Motor neuron (in vitro differentiated cells): ENCODE measurements around the gene RNF220. TPM values are rescaled to one million over a fixed set of nuclear protein-coding genes. Genes with fewer than 3 reads are reported as not detected.
A peak's percentile ranks its signal among the peaks of the same experiment; 100 is the strongest.
"Not testable (repeated sequence)": the region's sequence is repeated elsewhere in the genome, so short reads cannot be mapped to it uniquely, and the experiment has no call there.

ENCODE experiments used
- ATAC-seq, 8 experiments: fragments of 200-7000 bp; cut with Tn5 transposase; replicated peaks in 6 of 8; 2 replicates each; pipeline ENCODE4 v1.8.0; 2021; ENCODE audit warnings: mild to moderate bottlenecking in 8 of 8, moderate library complexity in 8 of 8
- H3K27ac ChIP-seq, 2 donors: fragments of 250-450 bp; sonication (Bioruptor Pico); 2 replicates each; pipeline ENCODE4 v1.9.0; 2021; ENCODE audit warnings: antibody characterized with exemption in 2 of 2, mild to moderate bottlenecking in 2 of 2, moderate library complexity in 1 of 2
- H3K4me1 ChIP-seq, 2 donors: fragments of 250-450 bp; sonication (Bioruptor Pico); replicated peaks in 1 of 2; 2 replicates each; pipeline ENCODE4 v1.6.1; 2021; ENCODE audit warnings: antibody characterized with exemption in 2 of 2, mild to moderate bottlenecking in 2 of 2, moderate library complexity in 1 of 2
- H3K4me3 ChIP-seq, 5 donors: fragments of 250-450 bp; sonication (Bioruptor Pico); 2 replicates each; pipeline ENCODE4 v1.9.0; 2021; ENCODE audit warnings: antibody characterized with exemption in 5 of 5, mild to moderate bottlenecking in 5 of 5, moderate library complexity in 4 of 5
- WGBS, 10 experiments: fragments of 450-650 bp; shearing (Covaris generic); methylation state at CpG; one replicate each; pipeline ENCODE4 v1.0.0; 2022; 5-methylcytosine and 5-hydroxymethylcytosine counted together
- in situ Hi-C, 9 experiments: fragments of 400-800 bp; cut with MboI; loops; one replicate each; pipeline ENCODE4 v1.15.0; 2021; ENCODE audit warnings: low sequenced_read_pairs in 9 of 9, low pct_unique_long_range_greater_than_20kb in 2 of 9; ENCODE audit not compliant: unreplicated experiment in 9 of 9
- total RNA-seq, 8 experiments: library from RNA; unstranded; fragments of 300-600 nt; gene quantifications; 2 replicates each; pipeline versions ENCODE4 v1.2.3 to v1.2.4, GENCODE V29; 2022

RNF220 gene
- total RNA-seq, 8 experiments from 2014 or later, result 47.3 to 134 (median 92.0) TPM

GRCh38 chr1:44489481-44489880 lies 84.4 kb downstream of the RNF220 start:
- Histone ChIP-seq H3K27ac (no peak overlapping the region), H3K4me1 (peaks cover 22% of the 10 kb centered on the region in 2 donors), H3K4me3 (no peak overlapping the region)
- no peak for ATAC-seq
- in situ Hi-C loops, result no loop called here
- 13 to 84% (median 70%) methylated on average over 1 to 5 of the region's 5 CpGs; no CpG with 5 or more reads in 1 of the 10 experiments for WGBS, 10 experiments

GRCh38 chr1:44496541-44497171 lies 91.6 kb downstream of the RNF220 start:
- Histone ChIP-seq H3K4me1 (peaks cover 25 to 27% of the 10 kb centered on the region in 2 donors), H3K27ac (no peak overlapping the region), H3K4me3 (no peak overlapping the region)
- ATAC-seq, result no peak
- in situ Hi-C loops, result no loop called here
- 65 to 96% (median 80%) methylated on average over 1 to 5 of the region's 6 CpGs; no CpG with 5 or more reads in 5 of the 10 experiments for WGBS, 10 experiments

GRCh38 chr1:44497422-44498170 lies 92.5 kb downstream of the RNF220 start:
- ATAC-seq, result no peak
- in situ Hi-C loops, result no loop called here
- WGBS, 10 experiments, result 10 to 100% (median 95%) methylated on average over 1 to 9 of the region's 12 CpGs; no CpG with 5 or more reads in 1 of the 10 experiments

GRCh38 chr1:44499306-44499705 lies 94.3 kb downstream of the RNF220 start:
- Histone ChIP-seq H3K27ac (peak overlapping the region in 1 of 2 donors; percentile 80), H3K4me3 (no peak overlapping the region), H3K4me1 (peaks cover 38 to 41% of the 10 kb centered on the region in 2 donors)
- in situ Hi-C loops, result no loop called here
- 50 to 100% (median 80%) methylated on average over 1 to 3 of the region's 3 CpGs; no CpG with 5 or more reads in 3 of the 10 experiments for WGBS, 10 experiments
- ATAC-seq, result no peak

More at GRCh38 chr1:44497422-44498170, 92.5 kb downstream of the RNF220 start:
- H3K27ac ChIP-seq, result no peak overlapping the region
- no peak overlapping the region for H3K4me3 ChIP-seq
- H3K4me1 ChIP-seq, result peaks cover 34 to 36% of the 10 kb centered on the region in 2 donors

GRCh38 chr1:44500181-44501046 lies 95.4 kb downstream of the RNF220 start:
- H3K4me3 ChIP-seq, result peak overlapping the region in 3 of 5 donors; percentile 2 to 17 (median 10)
- in situ Hi-C loops, result no loop called here
- peak overlapping the region; percentile 80 to 86 for H3K27ac ChIP-seq
- 13 to 100% (median 37%) methylated on average over 2 to 16 of the region's 17 CpGs; no CpG with 5 or more reads in 3 of the 10 experiments for WGBS, 10 experiments
- H3K4me1 ChIP-seq, result peaks cover 49 to 52% of the 10 kb centered on the region in 2 donors
- ATAC-seq, result peak; percentile 23 to 93 (median 81)

- in situ Hi-C loops, result no loop called here
- Histone ChIP-seq H3K4me1 (peaks cover 53 to 61% of the 10 kb centered on the region in 2 donors), H3K27ac (peak overlapping the region; percentile 80 to 86), H3K4me3 (peak overlapping the region in 3 of 5 donors; percentile 14 to 17 (median 16))
- peak; percentile 26 to 80 (median 70) for ATAC-seq
- WGBS, 10 experiments, result 7 to 32% (median 10%) methylated on average over 3 to 8 of the region's 13 CpGs; no CpG with 5 or more reads in 4 of the 10 experiments
Measured at GRCh38 chr1:44501047-44501890, 96.2 kb downstream of the RNF220 start.

GRCh38 chr1:44502823-44503222 lies 97.8 kb downstream of the RNF220 start:
- WGBS, 10 experiments, result 79 to 100% (median 89%) methylated on average over 1 to 6 of the region's 6 CpGs; no CpG with 5 or more reads in 3 of the 10 experiments
- H3K4me1 ChIP-seq, result peaks cover 65 to 76% of the 10 kb centered on the region in 2 donors
- H3K4me3 ChIP-seq, H3K27ac ChIP-seq, in situ Hi-C loops, ATAC-seq: not testable (repeated sequence)

GRCh38 chr1:44503625-44504024 lies 98.6 kb downstream of the RNF220 start:
- Histone ChIP-seq H3K4me1 (peaks cover 73 to 84% of the 10 kb centered on the region in 2 donors), H3K4me3 (no peak overlapping the region), H3K27ac (no peak overlapping the region)
- in situ Hi-C loops, result no loop called here
- 93 to 100% (median 100%) methylated on average over 1 to 3 of the region's 6 CpGs; no CpG with 5 or more reads in 5 of the 10 experiments for WGBS, 10 experiments
- ATAC-seq, result no peak

GRCh38 chr1:44505210-44505993 lies 100.3 kb downstream of the RNF220 start:
- H3K27ac ChIP-seq, result peak overlapping the region; percentile 34 to 70
- no peak overlapping the region for H3K4me3 ChIP-seq
- H3K4me1 ChIP-seq, result peaks cover 73 to 82% of the 10 kb centered on the region in 2 donors
- 23 to 100% (median 41%) methylated on average over 1 to 18 of the region's 20 CpGs; no CpG with 5 or more reads in 1 of the 10 experiments for WGBS, 10 experiments
- peak in 1 of 8 experiments; percentile 5 for ATAC-seq
- in situ Hi-C loops, result no loop called here

- 0 to 80% (median 1%) methylated on average over 1 to 12 of the region's 26 CpGs; no CpG with 5 or more reads in 7 of the 10 experiments for WGBS, 10 experiments
- Histone ChIP-seq H3K4me3 (peak overlapping the region in 1 of 5 donors; percentile 7), H3K4me1 (peaks cover 80 to 82% of the 10 kb centered on the region in 2 donors), H3K27ac (peak overlapping the region; percentile 74 to 87)
- in situ Hi-C loops, result no loop called here
- peak in 5 of 8 experiments; percentile 74 to 89 (median 85) for ATAC-seq
Measured at GRCh38 chr1:44507490-44508396, 102.7 kb downstream of the RNF220 start.
